KBM-7 (cell line): Measurements from ENCODE around the gene FOS.
"Not testable (repeated sequence)": the region's sequence is repeated elsewhere in the genome, so short reads cannot be mapped to it uniquely, and the experiment has no call there.

ENCODE experiments used
- DNase-seq: peaks from one replicate; pipeline ENCODE4 v3.0.0-alpha.2; 2015
- in situ Hi-C: fragments of 300-500 bp; cut with MboI; formaldehyde crosslinking; loops from 2 replicates; pipeline ENCODE4 v1.14.3; 2020; ENCODE audit warnings: low sequenced_read_pairs, low pct_unique_long_range_greater_than_20kb, mixed read lengths

The FOS gene

DNA sequence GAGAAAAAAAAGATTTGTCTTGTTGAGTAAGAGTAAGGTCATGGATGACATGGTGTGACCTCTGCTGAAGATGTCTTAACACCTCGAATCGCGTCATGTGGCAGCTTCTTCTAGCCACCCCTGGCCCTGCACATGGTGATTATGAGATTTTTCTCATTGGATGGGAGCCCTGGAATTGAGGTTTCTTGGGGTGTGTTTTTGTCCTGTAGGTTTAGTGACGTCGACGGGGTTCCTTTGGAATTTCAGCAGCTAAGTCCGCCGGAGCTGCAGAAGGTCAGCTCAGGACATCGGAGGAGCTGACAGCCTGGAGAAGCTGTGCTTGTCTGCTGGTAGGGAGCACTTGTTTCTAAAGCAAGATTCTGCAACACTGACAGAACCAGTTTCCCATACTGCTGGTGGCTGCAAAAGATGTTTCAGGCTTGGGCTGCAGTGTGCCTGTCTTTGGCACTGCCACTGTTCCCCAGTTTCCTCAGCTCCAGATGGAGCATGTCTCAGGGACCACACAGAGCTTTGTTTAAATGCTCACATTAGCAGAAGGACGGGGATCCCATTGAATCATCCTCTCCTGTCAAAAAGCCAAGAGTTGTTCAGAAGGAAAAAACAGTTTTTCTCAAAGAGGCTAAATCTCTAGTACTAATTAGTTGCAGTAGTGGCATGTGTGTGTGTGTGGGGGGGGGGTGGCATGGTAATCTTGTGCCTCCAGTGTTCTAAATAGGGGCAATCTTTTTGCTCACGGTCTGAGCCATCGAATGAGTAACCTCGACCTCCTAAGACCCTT lies 5.2 kb upstream of the FOS start:
- DNase-seq = no peak
- in situ Hi-C loops = no loop called here

DNA sequence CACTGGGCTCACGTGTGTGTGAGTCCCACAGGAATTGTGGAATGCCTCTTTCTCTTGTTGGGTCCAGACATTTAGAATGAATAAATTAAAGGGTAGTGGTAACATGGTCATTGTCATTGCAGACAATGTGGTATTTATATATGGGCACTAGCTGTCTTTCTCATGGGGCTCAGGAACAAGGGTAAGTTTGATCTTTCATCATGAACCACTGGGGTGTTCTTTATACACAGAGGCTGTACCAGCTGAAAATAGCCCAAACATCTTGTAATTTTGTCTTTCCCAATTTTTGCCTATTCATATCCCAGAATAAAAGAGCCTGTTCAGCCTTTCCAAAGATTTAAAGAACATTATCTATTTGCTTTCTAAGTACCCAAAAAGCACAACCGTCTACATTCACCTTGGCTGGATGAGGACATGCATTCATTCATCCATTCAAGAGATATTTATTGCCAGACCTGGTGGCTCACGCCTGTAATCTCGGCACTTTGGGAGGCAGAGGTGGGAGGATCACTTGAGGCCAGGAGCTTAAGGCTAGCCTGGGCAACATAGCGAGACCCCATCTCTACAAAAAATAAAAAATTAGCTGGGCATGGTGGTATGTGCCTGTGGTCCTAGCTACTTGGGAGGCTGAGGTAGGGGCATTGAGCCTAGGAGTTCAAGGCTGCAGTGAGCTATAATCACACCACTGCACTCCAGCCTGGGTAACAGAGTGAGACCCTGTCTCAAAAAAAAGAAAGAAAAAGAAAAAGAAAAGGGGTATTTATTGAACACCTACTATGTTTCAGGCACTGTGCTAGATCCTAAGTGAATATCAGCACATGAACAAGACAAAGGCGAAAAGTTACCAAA lies 4.4 kb upstream of the FOS start:
- in situ Hi-C loops = no loop called here
- no peak for DNase-seq

DNA sequence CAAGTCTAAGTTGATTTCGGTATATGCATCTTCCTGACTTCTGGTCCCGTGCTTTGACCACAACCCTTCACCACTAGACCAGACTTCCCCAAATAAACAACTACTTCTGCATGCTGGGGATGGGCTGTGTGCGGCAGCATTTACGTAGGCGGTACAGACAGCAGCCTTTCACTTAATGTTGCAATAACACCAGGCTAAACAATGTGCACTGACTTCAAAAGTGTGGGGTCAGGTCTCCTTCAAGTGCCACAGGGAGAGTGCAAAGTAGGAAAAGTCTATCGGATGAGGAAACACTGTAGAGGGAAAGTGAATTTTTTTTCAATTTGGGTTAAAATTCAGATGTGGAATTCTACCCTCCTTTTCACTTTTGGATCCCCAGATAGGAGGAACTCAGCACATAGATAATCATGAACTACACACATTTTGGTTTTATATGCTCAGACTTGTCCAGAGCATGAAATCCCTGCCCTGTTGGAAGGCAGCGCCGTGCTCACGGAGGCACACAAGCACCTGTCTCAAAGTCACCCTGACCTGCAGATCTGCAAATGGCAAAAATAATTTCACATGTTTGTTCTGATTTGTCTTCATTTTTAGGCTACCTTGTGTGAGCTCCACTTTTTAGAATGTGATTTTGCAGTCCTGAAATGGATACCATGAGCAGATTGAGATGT lies 3.6 kb upstream of the FOS start:
- in situ Hi-C loops = no loop called here
- DNase-seq = peak; percentile 89

DNA sequence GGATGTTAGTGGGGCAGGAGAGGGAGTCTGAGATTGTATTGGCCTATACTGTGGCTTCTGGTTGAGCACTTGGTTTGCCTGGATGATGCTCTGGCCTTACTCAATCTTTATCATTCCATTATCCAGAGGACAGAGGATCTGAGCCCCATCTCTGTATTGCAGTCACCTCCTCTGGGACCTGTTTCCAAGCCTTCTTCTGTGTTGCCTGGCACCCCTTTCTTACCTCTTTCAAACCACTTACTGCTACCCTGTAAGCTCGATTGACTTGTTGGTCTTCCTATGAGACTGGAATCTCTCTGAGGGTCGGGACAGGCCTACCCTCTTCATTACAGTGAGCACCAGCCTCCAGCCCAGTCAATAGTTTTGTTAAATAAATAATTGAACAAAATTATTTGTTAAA lies 3.0 kb upstream of the FOS start:
- DNase-seq = no peak
- in situ Hi-C loops = no loop called here

DNA sequence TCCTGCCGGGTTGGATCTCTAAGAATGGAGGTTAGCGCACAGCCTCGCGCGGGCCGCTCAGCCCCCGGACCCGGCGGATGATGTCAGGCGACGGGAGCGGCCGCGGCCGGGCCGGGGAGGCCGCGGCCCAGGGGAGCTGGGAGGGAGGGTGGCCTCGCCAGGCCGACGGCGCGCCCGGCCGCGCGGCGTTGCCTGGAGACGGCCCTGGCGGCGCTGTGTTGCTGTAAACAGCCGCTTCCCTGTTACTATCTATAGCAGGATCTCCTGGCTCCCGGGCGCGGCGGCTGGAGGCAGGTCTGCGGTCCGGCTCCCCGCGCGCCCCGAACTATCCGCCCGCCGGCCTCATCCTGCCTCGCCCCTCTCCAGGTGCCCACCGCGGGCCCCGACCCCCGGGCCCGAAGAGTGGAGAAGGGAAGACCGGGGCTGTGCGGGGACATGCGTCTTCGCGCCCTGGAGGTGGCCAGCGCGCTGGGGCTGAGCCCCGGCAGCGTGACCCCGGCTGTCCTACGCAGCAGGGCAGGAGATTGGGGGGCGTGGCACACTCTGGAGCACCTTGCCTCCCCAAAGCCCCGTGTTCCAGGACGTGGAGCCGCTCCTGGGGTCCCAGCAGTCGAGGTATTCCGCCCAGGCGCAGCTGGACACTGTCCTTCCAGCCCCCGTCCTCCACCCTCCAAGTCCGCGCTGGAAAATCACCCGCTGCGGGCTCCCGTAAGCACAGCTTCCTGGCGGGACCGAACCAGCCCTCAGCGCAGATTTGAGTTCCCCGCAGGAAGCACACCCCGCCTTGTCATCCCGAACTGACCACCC lies 1.4 kb upstream of the FOS start:
- in situ Hi-C loops = no loop called here
- DNase-seq = peak; percentile 83

DNA sequence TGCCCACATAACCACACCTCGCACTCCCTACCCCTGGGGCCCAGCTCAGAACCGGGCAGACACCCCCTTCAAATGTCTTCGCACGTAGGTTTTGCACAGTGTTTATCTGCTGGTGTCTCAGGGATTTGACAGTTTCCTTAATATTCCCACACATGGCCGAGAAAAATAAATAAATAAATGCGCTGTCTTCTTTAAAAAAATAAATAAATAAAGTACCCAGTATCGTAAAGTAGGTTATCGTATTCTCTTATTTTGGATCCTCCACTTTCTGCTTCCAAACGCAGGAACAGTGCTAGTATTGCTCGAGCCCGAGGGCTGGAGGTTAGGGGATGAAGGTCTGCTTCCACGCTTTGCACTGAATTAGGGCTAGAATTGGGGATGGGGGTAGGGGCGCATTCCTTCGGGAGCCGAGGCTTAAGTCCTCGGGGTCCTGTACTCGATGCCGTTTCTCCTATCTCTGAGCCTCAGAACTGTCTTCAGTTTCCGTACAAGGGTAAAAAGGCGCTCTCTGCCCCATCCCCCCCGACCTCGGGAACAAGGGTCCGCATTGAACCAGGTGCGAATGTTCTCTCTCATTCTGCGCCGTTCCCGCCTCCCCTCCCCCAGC lies 710 bp upstream of the FOS start:
- in situ Hi-C loops = no loop called here
- DNase-seq = no peak

DNA sequence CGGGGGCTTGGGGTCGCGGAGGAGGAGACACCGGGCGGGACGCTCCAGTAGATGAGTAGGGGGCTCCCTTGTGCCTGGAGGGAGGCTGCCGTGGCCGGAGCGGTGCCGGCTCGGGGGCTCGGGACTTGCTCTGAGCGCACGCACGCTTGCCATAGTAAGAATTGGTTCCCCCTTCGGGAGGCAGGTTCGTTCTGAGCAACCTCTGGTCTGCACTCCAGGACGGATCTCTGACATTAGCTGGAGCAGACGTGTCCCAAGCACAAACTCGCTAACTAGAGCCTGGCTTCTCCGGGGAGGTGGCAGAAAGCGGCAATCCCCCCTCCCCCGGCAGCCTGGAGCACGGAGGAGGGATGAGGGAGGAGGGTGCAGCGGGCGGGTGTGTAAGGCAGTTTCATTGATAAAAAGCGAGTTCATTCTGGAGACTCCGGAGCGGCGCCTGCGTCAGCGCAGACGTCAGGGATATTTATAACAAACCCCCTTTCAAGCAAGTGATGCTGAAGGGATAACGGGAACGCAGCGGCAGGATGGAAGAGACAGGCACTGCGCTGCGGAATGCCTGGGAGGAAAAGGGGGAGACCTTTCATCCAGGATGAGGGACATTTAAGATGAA lies 630 bp downstream of the FOS start:
- in situ Hi-C loops = no loop called here
- DNase-seq = peak; percentile 55

DNA sequence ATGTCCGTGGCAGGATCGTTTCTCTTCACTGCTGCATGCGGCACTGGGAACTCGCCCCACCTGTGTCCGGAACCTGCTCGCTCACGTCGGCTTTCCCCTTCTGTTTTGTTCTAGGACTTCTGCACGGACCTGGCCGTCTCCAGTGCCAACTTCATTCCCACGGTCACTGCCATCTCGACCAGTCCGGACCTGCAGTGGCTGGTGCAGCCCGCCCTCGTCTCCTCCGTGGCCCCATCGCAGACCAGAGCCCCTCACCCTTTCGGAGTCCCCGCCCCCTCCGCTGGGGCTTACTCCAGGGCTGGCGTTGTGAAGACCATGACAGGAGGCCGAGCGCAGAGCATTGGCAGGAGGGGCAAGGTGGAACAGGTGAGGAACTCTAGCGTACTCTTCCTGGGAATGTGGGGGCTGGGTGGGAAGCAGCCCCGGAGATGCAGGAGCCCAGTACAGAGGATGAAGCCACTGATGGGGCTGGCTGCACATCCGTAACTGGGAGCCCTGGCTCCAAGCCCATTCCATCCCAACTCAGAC lies 1.2 kb downstream of the FOS start:
- in situ Hi-C loops = no loop called here
- no peak for DNase-seq

DNA sequence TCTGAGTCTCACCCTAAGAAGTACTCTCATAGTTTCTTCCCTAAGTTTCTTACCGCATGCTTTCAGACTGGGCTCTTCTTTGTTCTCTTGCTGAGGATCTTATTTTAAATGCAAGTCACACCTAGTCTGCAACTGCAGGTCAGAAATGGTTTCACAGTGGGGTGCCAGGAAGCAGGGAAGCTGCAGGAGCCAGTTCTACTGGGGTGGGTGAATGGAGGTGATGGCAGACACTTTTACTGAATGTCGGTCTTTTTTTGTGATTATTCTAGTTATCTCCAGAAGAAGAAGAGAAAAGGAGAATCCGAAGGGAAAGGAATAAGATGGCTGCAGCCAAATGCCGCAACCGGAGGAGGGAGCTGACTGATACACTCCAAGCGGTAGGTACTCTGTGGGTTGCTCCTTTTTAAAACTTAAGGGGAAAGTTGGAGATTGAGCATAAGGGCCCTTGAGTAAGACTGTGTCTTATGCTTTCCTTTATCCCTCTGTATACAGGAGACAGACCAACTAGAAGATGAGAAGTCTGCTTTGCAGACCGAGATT lies 1.7 kb downstream of the FOS start:
- in situ Hi-C loops = no loop called here
- DNase-seq = no peak

DNA sequence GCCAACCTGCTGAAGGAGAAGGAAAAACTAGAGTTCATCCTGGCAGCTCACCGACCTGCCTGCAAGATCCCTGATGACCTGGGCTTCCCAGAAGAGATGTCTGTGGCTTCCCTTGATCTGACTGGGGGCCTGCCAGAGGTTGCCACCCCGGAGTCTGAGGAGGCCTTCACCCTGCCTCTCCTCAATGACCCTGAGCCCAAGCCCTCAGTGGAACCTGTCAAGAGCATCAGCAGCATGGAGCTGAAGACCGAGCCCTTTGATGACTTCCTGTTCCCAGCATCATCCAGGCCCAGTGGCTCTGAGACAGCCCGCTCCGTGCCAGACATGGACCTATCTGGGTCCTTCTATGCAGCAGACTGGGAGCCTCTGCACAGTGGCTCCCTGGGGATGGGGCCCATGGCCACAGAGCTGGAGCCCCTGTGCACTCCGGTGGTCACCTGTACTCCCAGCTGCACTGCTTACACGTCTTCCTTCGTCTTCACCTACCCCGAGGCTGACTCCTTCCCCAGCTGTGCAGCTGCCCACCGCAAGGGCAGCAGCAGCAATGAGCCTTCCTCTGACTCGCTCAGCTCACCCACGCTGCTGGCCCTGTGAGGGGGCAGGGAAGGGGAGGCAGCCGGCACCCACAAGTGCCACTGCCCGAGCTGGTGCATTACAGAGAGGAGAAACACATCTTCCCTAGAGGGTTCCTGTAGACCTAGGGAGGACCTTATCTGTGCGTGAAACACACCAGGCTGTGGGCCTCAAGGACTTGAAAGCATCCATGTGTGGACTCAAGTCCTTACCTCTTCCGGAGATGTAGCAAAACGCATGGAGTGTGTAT lies 2.4 kb downstream of the FOS start:
- in situ Hi-C loops = no loop called here
- no peak for DNase-seq

DNA sequence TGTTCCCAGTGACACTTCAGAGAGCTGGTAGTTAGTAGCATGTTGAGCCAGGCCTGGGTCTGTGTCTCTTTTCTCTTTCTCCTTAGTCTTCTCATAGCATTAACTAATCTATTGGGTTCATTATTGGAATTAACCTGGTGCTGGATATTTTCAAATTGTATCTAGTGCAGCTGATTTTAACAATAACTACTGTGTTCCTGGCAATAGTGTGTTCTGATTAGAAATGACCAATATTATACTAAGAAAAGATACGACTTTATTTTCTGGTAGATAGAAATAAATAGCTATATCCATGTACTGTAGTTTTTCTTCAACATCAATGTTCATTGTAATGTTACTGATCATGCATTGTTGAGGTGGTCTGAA lies 3.0 kb downstream of the FOS start:
- in situ Hi-C loops = no loop called here

DNA sequence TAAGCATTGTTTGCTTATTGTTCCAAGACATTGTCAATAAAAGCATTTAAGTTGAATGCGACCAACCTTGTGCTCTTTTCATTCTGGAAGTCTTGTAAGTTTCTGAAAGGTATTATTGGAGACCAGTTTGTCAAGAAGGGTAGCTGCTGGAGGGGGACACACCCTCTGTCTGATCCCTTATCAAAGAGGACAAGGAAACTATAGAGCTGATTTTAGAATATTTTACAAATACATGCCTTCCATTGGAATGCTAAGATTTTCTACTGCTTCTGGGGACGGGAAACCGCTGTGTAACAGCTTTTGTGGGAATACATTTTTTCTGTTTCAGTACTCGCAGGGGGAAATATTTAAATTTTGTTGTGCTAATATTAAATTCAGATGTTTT lies 3.5 kb downstream of the FOS start:
- no peak for DNase-seq
- in situ Hi-C loops = no loop called here

More for the DNA sequence above, 3.0 kb downstream of the FOS start:
- DNase-seq = no peak

DNA sequence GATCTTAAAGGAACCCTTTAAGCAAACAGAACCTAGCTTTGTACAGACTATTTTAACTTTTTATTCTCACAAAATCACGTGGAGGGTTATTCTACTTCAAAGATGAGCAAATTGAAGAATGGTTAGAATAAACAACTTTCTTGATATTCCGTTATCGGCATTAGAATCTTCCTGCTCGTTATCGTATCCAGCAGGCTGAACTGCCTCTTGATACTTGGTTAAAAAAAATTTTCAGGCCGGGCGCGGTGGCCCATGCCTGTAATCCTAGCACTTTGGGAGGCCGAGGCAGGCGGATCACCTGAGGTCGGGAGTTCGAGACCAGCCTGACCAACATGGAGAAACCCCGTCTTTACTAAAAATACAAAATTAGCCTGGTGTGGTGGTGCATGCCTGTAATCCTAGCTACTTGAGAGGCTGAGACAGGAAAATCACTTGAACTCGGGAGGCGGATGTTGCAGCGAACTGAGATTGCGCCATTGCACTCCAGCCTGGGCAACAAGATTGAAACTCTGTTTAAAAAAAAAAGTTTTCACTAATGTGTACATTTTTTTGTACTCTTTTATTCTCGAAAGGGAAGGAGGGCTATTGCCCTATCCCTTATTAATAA lies 4.0 kb downstream of the FOS start:
- DNase-seq, in situ Hi-C loops: not testable (repeated sequence)

DNA sequence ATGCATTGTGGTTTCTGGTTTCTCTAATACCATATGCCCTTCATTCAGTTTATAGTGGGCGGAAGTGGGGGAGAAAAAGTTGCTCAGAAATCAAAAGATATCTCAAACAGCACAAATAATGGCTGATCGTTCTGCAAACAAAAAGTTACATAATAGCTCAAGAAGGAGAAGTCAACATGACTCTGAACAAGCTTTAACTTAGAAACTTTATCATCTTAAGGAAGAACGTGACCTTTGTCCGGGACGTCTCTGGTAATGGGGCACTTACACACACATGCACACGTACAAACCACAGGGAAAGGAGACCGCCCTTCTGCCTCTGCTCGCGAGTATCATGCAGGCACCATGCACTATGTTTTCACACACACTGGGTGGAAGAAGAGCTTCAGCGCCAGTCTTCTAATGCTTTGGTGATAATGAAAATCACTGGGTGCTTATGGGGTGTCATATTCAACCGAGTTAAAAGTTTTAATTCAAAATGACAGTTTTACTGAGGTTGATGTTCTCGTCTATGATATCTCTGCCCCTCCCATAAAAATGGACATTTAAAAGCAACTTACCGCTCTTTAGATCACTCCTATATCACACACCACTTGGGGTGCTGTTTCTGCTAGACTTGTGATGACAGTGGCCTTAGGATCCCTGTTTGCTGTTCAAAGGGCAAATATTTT lies 4.7 kb downstream of the FOS start:
- in situ Hi-C loops = no loop called here
- DNase-seq = no peak

DNA sequence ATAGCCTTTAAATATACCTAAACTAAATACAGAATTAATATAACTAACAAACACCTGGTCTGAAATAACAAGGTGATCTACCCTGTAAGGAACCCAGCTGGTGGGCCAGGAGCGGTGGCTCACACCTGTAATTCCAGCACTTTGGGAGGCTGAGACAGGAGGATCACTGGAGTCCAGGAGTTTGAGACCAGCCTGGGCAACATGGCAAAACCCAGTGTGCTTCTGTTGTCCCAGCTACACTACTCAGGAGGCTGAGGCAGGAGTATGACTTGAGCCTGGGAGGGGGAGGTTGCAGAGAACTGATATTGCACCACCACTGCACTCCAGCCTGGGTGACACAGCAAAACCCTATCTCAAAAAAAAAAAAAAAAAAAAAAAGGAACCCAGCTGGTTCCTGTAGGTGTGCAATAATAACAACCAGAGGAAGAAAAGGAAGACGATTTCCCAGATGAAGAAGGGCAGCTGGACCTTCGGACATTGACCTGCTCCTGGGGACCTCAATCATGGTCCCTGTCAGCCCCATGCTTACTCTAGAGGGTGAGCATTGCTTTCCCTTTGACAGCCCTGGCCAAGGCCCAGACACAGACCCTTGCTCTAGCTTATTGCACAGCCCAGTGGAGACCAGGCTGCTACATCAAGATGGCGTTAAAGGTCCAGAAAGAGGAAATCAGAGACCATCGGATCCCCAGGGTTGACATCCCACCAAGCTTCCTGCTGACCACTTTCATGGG lies 5.4 kb downstream of the FOS start:
- in situ Hi-C loops = no loop called here
- DNase-seq = peak; percentile 88

DNA sequence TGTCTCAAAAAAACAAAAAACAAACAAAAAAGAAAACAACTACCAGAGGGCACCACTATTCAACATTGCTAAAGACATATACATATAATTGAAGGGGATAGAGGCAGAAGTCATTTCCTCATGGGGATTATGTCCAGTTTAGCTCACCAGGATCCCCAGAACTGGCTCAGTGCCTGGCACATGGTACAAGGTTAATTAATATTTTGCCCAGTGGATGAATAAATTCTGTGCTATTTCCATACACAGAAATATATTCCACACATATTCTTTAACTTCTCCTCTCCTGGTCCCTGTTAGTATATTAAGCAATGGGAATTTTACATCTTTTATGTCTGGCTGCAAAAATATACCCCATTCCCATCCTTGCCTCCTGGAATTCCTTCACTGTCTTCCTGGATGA lies 6.7 kb downstream of the FOS start:
- in situ Hi-C loops = no loop called here
- DNase-seq = no peak
